Thyroid gland (tissue), 4 donors: ENCODE data around the gene SCN1B.
"Not testable (repeated sequence)": the region's sequence is repeated elsewhere in the genome, so short reads cannot be mapped to it uniquely, and the experiment has no call there.

Experiments used
- POLR2A ChIP-seq, 2 donors: fragments of 450-650 bp; IDR thresholded peaks; one replicate each; pipeline ENCODE4 v1.6.1; 2017; ENCODE audit warnings: antibody characterized with exemption in 2 of 2, mild to moderate bottlenecking in 2 of 2, moderate library complexity in 1 of 2
- TF ChIP-seq, protein P1 (sequence below), 6 experiments: fragments of 200-600 bp in 3 of 6; fragments of 450-650 bp in 3 of 6; sonication (generic) in 3 of 6; IDR thresholded peaks; one replicate each; pipeline ENCODE4 v1.5.1; 2016 to 2019; ENCODE audit warnings: antibody characterized with exemption in 6 of 6, mild to moderate bottlenecking in 2 of 6, inconsistent platforms in 1 of 6, moderate library complexity in 1 of 6

DNA sequence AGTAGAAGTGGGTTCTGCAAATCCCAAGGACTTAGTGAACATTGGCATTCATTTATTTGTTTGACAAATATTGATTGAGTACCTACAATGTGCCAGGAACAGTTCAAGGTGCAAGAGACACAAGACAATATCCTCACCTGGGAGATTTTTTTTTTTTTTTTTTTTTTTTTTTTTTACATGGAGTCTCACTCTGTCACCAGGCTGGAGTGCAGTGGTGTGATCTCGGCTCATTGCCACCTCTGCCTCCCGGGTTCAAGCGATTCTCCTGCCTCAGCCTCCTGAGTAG is 1.7 kb upstream of the SCN1B start:
- TF ChIP-seq, protein P1, sequence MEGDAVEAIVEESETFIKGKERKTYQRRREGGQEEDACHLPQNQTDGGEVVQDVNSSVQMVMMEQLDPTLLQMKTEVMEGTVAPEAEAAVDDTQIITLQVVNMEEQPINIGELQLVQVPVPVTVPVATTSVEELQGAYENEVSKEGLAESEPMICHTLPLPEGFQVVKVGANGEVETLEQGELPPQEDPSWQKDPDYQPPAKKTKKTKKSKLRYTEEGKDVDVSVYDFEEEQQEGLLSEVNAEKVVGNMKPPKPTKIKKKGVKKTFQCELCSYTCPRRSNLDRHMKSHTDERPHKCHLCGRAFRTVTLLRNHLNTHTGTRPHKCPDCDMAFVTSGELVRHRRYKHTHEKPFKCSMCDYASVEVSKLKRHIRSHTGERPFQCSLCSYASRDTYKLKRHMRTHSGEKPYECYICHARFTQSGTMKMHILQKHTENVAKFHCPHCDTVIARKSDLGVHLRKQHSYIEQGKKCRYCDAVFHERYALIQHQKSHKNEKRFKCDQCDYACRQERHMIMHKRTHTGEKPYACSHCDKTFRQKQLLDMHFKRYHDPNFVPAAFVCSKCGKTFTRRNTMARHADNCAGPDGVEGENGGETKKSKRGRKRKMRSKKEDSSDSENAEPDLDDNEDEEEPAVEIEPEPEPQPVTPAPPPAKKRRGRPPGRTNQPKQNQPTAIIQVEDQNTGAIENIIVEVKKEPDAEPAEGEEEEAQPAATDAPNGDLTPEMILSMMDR (IDR thresholded peaks at IDR 0.05), result not testable (repeated sequence)
- TF ChIP-seq POLR2A (IDR thresholded peaks at IDR 0.05), result not testable (repeated sequence)
